Stomach (tissue), 9 donors: ENCODE measurements around the gene PSMD13. TPM values are rescaled to one million over a fixed set of nuclear protein-coding genes. Genes with fewer than 3 reads are reported as not detected.

ENCODE experiments used
- DNase-seq, 2 donors: peaks; one replicate each; pipeline versions ENCODE4 v3.0.0 to v3.0.0-alpha.2; 2013 to 2019
- H3K27ac ChIP-seq, 5 donors: fragments of 200-600 bp in 4 of 5; sonication (generic) in 4 of 5; one replicate each; pipeline ENCODE4 v1.5.1; 2013 to 2019; ENCODE audit warnings: mild to moderate bottlenecking in 1 of 5, moderate library complexity in 1 of 5
- H3K27me3 ChIP-seq, 3 donors: fragments of 200-600 bp; sonication (generic); one replicate each; pipeline ENCODE4 v1.5.1; 2017 to 2019; ENCODE audit warnings: mixed run types in 1 of 3
- H3K36me3 ChIP-seq, 4 donors: fragments of 200-600 bp; sonication (generic); 1 replicate in 3 of 4; 2 replicates in 1 of 4; pipeline ENCODE4 v1.5.1; 2016 to 2019
- H3K4me1 ChIP-seq, 4 donors: fragments of 200-600 bp; sonication (generic); one replicate each; pipeline ENCODE4 v1.5.1; 2016 to 2019
- H3K4me3 ChIP-seq, 4 donors: fragments of 200-600 bp; sonication (generic) in 3 of 4; one replicate each; pipeline ENCODE4 v1.5.1; 2016 to 2019; ENCODE audit warnings: mild to moderate bottlenecking in 1 of 4
- H3K9me3 ChIP-seq, 4 donors: fragments of 200-600 bp; sonication (generic); one replicate each; pipeline ENCODE4 v1.5.1; 2016 to 2019
- EP300 ChIP-seq: sonication (generic); formaldehyde crosslinking; IDR thresholded peaks from one replicate; pipeline ENCODE4 v1.6.1; 2017; ENCODE audit warnings: antibody characterized with exemption
- POLR2A ChIP-seq, 4 donors: fragments of 450-650 bp; IDR thresholded peaks; one replicate each; pipeline ENCODE4 v1.6.1; 2016; ENCODE audit warnings: antibody characterized with exemption in 4 of 4, control low read depth in 2 of 4, mild to moderate bottlenecking in 1 of 4, moderate library complexity in 1 of 4
- POLR2AphosphoS5 ChIP-seq, 3 donors: sonication (generic); formaldehyde crosslinking; IDR thresholded peaks; one replicate each; pipeline ENCODE4 v1.6.1; 2016; ENCODE audit warnings: antibody characterized with exemption in 3 of 3
- WGBS, 5 donors: extraction: QIAGEN DNeasy Blood & Tissue Kit in 3 of 5; methylation state at CpG; one replicate each; pipeline versions ENCODE4 v1.1.5 to v1.1.7; 2013 to 2018; 5-methylcytosine and 5-hydroxymethylcytosine counted together
- intact Hi-C: fragments of 100-400 bp; cut with DNase I; formaldehyde crosslinking; loops from one replicate; pipeline ENCODE4 v1.15.1; 2023; ENCODE audit warnings: low total_unique reads
- polyA plus RNA-seq, 3 donors: library from polyadenylated mRNA; stranded (reverse); fragments of 200-250 nt; gene quantifications; one replicate each; pipeline ENCODE4 v1.2.3, GENCODE V29; 2013
- total RNA-seq, 5 donors: library from RNA; depleted of rRNA; stranded (reverse); fragments of >200 nt; gene quantifications; one replicate each; pipeline versions ENCODE4 v1.1.0 to v1.2.3, GENCODE V29; 2014 to 2016
- TF ChIP-seq, protein P1 (sequence below), 7 experiments: fragments of 450-650 bp in 4 of 7; fragments of 200-600 bp in 3 of 7; sonication (generic) in 3 of 7; IDR thresholded peaks; one replicate each; pipeline ENCODE4 v1.5.1; 2016 to 2019; ENCODE audit warnings: antibody characterized with exemption in 7 of 7, control low read depth in 2 of 7, mild to moderate bottlenecking in 1 of 7
- donor health status: healthy with polysubstance abuse.
- donor health status: Bipolar disorder and iron deficiency.
- donor health status: healthy.

The PSMD13 gene
- total and polyA plus RNA-seq, 8 donors, result 36.2 to 132 (median 111) TPM

DNA sequence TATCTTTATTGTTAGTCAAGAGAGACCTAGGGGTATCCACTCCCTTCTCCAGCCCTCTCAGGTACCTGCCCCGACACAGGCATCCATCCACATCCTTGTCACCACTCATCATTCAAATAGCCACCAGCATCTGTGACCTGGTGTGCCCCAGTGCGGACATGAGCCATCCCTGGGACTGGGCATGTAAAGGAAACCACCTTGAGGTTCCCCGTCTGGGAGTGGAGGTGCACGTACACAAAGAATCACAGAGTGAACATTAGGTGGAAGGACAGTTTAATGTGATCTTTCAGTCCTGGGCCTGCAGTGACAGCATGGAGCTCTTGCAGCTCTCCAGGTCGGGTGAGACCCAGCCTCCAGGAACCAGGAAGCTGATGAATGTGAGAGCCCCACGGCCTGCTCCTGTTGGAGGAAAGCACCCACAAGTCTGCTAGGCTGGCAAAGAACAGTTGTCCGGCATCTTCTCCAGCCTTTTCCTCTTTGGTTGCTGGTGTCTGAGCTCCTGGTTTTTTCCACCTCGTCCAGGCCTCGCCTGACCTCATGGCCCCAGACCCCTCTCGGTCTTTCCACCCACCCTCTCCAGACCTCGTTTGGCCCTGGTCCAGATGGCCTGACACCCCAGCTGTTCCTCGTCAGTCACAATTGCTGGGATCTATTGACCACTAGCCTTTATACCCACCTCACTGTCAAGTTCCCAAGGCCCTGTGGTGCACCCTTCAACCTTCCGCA, 16.5 kb downstream of the PSMD13 start:
- Histone ChIP-seq H3K4me3 (no peak overlapping the region), H3K27me3 (peaks cover 0 to 4% (median 0%) of the 10 kb centered on the region in 3 donors), H3K4me1 (peaks cover 0 to 6% (median 0%) of the 10 kb centered on the region in 4 donors), H3K36me3 (peaks cover 28 to 57% (median 56%) of the 10 kb centered on the region in 4 donors), H3K27ac (no peak overlapping the region), H3K9me3 (no peaks in the 10 kb centered on the region)
- DNase-seq, result no peak
- intact Hi-C loops, result no loop called here
- no peak for TF ChIP-seq POLR2A (IDR thresholded peaks at IDR 0.05)
- TF ChIP-seq EP300, result no peak
- TF ChIP-seq, protein P1, sequence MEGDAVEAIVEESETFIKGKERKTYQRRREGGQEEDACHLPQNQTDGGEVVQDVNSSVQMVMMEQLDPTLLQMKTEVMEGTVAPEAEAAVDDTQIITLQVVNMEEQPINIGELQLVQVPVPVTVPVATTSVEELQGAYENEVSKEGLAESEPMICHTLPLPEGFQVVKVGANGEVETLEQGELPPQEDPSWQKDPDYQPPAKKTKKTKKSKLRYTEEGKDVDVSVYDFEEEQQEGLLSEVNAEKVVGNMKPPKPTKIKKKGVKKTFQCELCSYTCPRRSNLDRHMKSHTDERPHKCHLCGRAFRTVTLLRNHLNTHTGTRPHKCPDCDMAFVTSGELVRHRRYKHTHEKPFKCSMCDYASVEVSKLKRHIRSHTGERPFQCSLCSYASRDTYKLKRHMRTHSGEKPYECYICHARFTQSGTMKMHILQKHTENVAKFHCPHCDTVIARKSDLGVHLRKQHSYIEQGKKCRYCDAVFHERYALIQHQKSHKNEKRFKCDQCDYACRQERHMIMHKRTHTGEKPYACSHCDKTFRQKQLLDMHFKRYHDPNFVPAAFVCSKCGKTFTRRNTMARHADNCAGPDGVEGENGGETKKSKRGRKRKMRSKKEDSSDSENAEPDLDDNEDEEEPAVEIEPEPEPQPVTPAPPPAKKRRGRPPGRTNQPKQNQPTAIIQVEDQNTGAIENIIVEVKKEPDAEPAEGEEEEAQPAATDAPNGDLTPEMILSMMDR (IDR thresholded peaks at IDR 0.05), result no peak
- TF ChIP-seq POLR2AphosphoS5 (IDR thresholded peaks at IDR 0.05), result no peak
- WGBS, 5 donors, result 66 to 77% (median 73%) methylated on average over 13 of the region's 13 CpGs

DNA sequence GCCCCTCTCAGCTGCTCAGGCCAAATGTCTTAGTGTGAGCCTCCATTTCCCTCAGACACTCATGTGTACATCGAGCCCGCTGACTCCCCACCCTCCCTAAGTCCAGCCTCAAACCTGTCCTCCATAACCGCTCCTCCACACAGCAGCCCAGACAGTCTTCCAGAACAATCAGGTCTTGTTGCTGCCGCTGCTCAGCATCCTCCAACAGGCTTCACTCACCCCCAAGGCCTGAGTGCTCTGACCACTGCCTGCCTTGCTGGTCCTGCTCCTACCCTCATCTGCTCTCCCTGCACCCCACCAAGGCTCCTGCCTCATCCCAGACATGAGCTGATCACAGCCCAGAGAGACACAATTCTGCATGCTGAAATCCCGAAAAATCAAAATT, 17.1 kb downstream of the PSMD13 start:
- intact Hi-C loops, result no loop called here
- TF ChIP-seq POLR2A (IDR thresholded peaks at IDR 0.05) (no peak), POLR2AphosphoS5 (IDR thresholded peaks at IDR 0.05) (no peak), EP300 (no peak)
- TF ChIP-seq, protein P1 (IDR thresholded peaks at IDR 0.05), result no peak
- Histone ChIP-seq H3K36me3 (peaks cover 23 to 51% (median 50%) of the 10 kb centered on the region in 4 donors), H3K4me3 (no peak overlapping the region), H3K4me1 (peaks cover 0 to 6% (median 0%) of the 10 kb centered on the region in 4 donors), H3K9me3 (no peaks in the 10 kb centered on the region), H3K27me3 (peaks cover 0 to 4% (median 0%) of the 10 kb centered on the region in 3 donors), H3K27ac (no peak overlapping the region)
- 83 to 93% (median 87%) methylated on average over 5 of the region's 5 CpGs for WGBS, 5 donors
- no peak for DNase-seq

DNA sequence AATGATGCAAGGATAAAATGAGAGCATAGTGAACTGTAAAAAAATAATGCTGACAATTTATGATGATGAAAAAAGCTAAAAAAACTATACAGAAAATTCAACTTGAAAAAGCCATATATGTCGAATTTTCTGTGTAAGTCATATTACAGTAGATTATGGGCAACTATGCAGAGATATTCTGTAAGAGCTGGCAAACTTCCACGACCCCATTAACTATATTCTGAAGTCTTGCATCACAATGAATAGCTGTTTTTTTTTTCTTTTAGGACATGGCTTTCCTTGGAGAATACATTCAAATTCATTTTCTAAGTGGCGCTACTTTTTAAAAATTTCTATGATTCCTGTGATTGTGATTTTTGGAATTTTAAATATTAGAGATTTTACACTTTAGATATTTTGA, 18.4 kb downstream of the PSMD13 start:
- TF ChIP-seq, protein P1 (IDR thresholded peaks at IDR 0.05), result no peak
- TF ChIP-seq POLR2A (IDR thresholded peaks at IDR 0.05), result no peak
- no peak for TF ChIP-seq EP300
- no peak for TF ChIP-seq POLR2AphosphoS5 (IDR thresholded peaks at IDR 0.05)
- peaks cover 0 to 6% (median 0%) of the 10 kb centered on the region in 4 donors for H3K4me1 ChIP-seq
- no peak overlapping the region for H3K27ac ChIP-seq
- 56 to 63% (median 62%) methylated on average over 3 of the region's 3 CpGs for WGBS, 5 donors
- no peaks in the 10 kb centered on the region for H3K9me3 ChIP-seq
- no peak for DNase-seq
- intact Hi-C loops, result no loop called here
- peaks cover 19 to 38% (median 37%) of the 10 kb centered on the region in 4 donors for H3K36me3 ChIP-seq
- peaks cover 0 to 4% (median 3%) of the 10 kb centered on the region in 3 donors for H3K27me3 ChIP-seq
- no peak overlapping the region for H3K4me3 ChIP-seq

DNA sequence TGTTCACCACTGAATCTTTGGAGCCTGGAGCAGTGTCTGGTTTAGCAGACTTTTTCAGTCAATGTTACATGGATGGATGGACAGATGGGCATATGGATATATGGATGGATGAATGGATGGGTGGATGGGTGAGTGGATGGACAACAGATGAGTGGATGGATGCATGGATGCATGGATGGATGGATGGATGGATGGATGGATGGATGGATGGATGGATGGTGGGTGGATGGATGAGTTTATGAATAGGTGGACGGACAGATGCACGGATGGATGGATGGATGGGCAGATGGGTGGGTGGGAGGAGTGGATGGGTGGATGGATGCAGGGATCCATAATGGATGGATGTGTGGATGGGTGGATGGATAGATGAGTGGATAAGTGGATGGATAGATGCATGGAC, 19.0 kb downstream of the PSMD13 start:
- TF ChIP-seq, protein P1 (IDR thresholded peaks at IDR 0.05), result no peak
- TF ChIP-seq POLR2AphosphoS5 (IDR thresholded peaks at IDR 0.05) (no peak), POLR2A (IDR thresholded peaks at IDR 0.05) (no peak), EP300 (no peak)
- intact Hi-C loops, result no loop called here
- DNase-seq, result no peak
- peaks cover 0 to 4% (median 3%) of the 10 kb centered on the region in 3 donors for H3K27me3 ChIP-seq
- H3K27ac ChIP-seq, result no peak overlapping the region
- no peak overlapping the region for H3K4me3 ChIP-seq
- peaks cover 17 to 32% (median 31%) of the 10 kb centered on the region in 4 donors for H3K36me3 ChIP-seq
- 85 to 100% (median 96%) methylated on average over 2 of the region's 2 CpGs for WGBS, 5 donors
- no peaks in the 10 kb centered on the region for H3K9me3 ChIP-seq
- peaks cover 0 to 2% (median 0%) of the 10 kb centered on the region in 4 donors for H3K4me1 ChIP-seq
